ENCODE results near the gene DUOXA1.
"Not testable (repeated sequence)": the region's sequence is repeated elsewhere in the genome, so short reads cannot be mapped to it uniquely, and the experiment has no call there.

Gene DUOXA1

GRCh38 chr15:45106002-45106790 is 23.5 kb downstream of the DUOXA1 start:
- TF ChIP-seq POLR2A (IDR thresholded peaks at IDR 0.05; ENCODE audit: low read depth, low read length), result no peak
- FAIRE-seq, result no peak
- DNase-seq (ENCODE audit: insufficient read length, low spot score), result no peak

- no peak for FAIRE-seq
Observed at GRCh38 chr15:45105586-45105985, 24.1 kb downstream of the DUOXA1 start.

GRCh38 chr15:45104170-45104569 is 25.5 kb downstream of the DUOXA1 start:
- FAIRE-seq; DNase-seq (ENCODE audit: insufficient read length, low spot score): not testable (repeated sequence)

More at GRCh38 chr15:45105586-45105985, 24.1 kb downstream of the DUOXA1 start:
- DNase-seq (ENCODE audit: insufficient read length, low spot score), result no peak
- no peak for TF ChIP-seq POLR2A (IDR thresholded peaks at IDR 0.05; ENCODE audit: low read depth, low read length)

GRCh38 chr15:45102226-45102625 is 27.5 kb downstream of the DUOXA1 start:
- TF ChIP-seq POLR2A (IDR thresholded peaks at IDR 0.05; ENCODE audit: low read depth, low read length), result no peak
- FAIRE-seq, result no peak
- no peak for DNase-seq (ENCODE audit: insufficient read length, low spot score)

- DNase-seq (ENCODE audit: insufficient read length, low spot score) (no peak), FAIRE-seq (no peak)
- no peak for TF ChIP-seq POLR2A (IDR thresholded peaks at IDR 0.05; ENCODE audit: low read depth, low read length)
Observed at GRCh38 chr15:45101749-45102148, 27.9 kb downstream of the DUOXA1 start.

GRCh38 chr15:45100884-45101625 is 28.6 kb downstream of the DUOXA1 start:
- TF ChIP-seq POLR2A (IDR thresholded peaks at IDR 0.05; ENCODE audit: low read depth, low read length), result no peak
- DNase-seq (ENCODE audit: insufficient read length, low spot score) (no peak), FAIRE-seq (no peak)

- DNase-seq (ENCODE audit: insufficient read length, low spot score), result no peak
- TF ChIP-seq POLR2A (IDR thresholded peaks at IDR 0.05; ENCODE audit: low read depth, low read length), result no peak
- FAIRE-seq, result no peak
Observed at GRCh38 chr15:45099549-45100165, 30.0 kb downstream of the DUOXA1 start.

GRCh38 chr15:45097466-45097865 is 32.2 kb downstream of the DUOXA1 start:
- DNase-seq (ENCODE audit: insufficient read length, low spot score), result no peak
- TF ChIP-seq POLR2A (IDR thresholded peaks at IDR 0.05; ENCODE audit: low read depth, low read length), result no peak
- no peak for FAIRE-seq

GRCh38 chr15:45095661-45096060 is 34.0 kb downstream of the DUOXA1 start:
- FAIRE-seq, result no peak
- no peak for DNase-seq (ENCODE audit: insufficient read length, low spot score)

GRCh38 chr15:45094358-45094730 is 35.3 kb downstream of the DUOXA1 start:
- DNase-seq (ENCODE audit: insufficient read length, low spot score) (no peak), FAIRE-seq (no peak)
- TF ChIP-seq POLR2A (IDR thresholded peaks at IDR 0.05; ENCODE audit: low read depth, low read length), result no peak

More at GRCh38 chr15:45095661-45096060, 34.0 kb downstream of the DUOXA1 start:
- no peak for TF ChIP-seq POLR2A (IDR thresholded peaks at IDR 0.05; ENCODE audit: low read depth, low read length)

- FAIRE-seq, result no peak
- DNase-seq (ENCODE audit: insufficient read length, low spot score), result no peak
- TF ChIP-seq POLR2A (IDR thresholded peaks at IDR 0.05; ENCODE audit: low read depth, low read length), result no peak
Observed at GRCh38 chr15:45093622-45094357, 35.9 kb downstream of the DUOXA1 start.

- TF ChIP-seq POLR2A (IDR thresholded peaks at IDR 0.05; ENCODE audit: low read depth, low read length), result no peak
- DNase-seq (ENCODE audit: insufficient read length, low spot score) (no peak), FAIRE-seq (no peak)
Observed at GRCh38 chr15:45093013-45093412, 36.7 kb downstream of the DUOXA1 start.

- TF ChIP-seq POLR2A (IDR thresholded peaks at IDR 0.05; ENCODE audit: low read depth, low read length), result no peak
- no peak for DNase-seq (ENCODE audit: insufficient read length, low spot score)
- no peak for FAIRE-seq
Observed at GRCh38 chr15:45091576-45091975, 38.1 kb downstream of the DUOXA1 start.

- DNase-seq (ENCODE audit: insufficient read length, low spot score) (no peak), FAIRE-seq (no peak)
- no peak for TF ChIP-seq POLR2A (IDR thresholded peaks at IDR 0.05; ENCODE audit: low read depth, low read length)
Observed at GRCh38 chr15:45091161-45091560, 38.5 kb downstream of the DUOXA1 start.

Data from H54 (cell line).